Caco-2 (cell line): ENCODE results near the gene MINK1. TPM values are rescaled to one million over a fixed set of nuclear protein-coding genes. Genes with fewer than 3 reads are reported as not detected.

Experiments used
- BruUV-seq: library from RNA; stranded (reverse); fragments of 400-500 nt; replicated peaks from 2 replicates; lab custom pipeline; 2021; lab: Mats Ljungman, UMichigan
- CTCF ChIA-PET: fragments of 300-600 bp; sonication (Branson Sonifier 250); formaldehyde crosslinking; loops from one replicate; lab custom pipeline; 2022; ENCODE audit warnings: antibody characterized with exemption; lab: Charles Lee
- POLR2A ChIA-PET: fragments of 300-600 bp; sonication (Branson Sonifier 250); formaldehyde crosslinking; loops from one replicate; lab custom pipeline; 2022; ENCODE audit warnings: antibody characterized with exemption; lab: Charles Lee
- DNase-seq, 2 experiments: peaks; one replicate each; pipeline versions ENCODE4 v3.0.0 to v3.0.0-alpha.2; 2020 to 2022
- H3K27me3 ChIP-seq: replicated peaks from 2 replicates; pipeline ENCODE4 v1.6.0; 2011; ENCODE audit warnings: low read length; ENCODE audit not compliant: control insufficient read depth, insufficient read depth
- H3K36me3 ChIP-seq: 2 replicates; pipeline ENCODE4 v1.5.1; 2011; ENCODE audit warnings: low read length; ENCODE audit not compliant: control insufficient read depth, insufficient read depth
- H3K4me1 ChIP-seq: fragments of 250-450 bp; sonication (Bioruptor Pico); 2 replicates; pipeline ENCODE4 v1.5.1; 2020; ENCODE audit warnings: mild to moderate bottlenecking
- H3K4me3 ChIP-seq: 2 replicates; pipeline ENCODE4 v1.5.1; 2011; ENCODE audit warnings: low read depth, mild to moderate bottlenecking, control low read depth, low read length
- H3K9me3 ChIP-seq: fragments of 250-450 bp; sonication (Bioruptor Pico); 2 replicates; pipeline ENCODE4 v1.5.1; 2020; ENCODE audit warnings: mild to moderate bottlenecking, moderate library complexity
- H3K27ac Mint-ChIP-seq: one replicate; pipeline ENCODE4 v1.8.0; 2022; ENCODE audit warnings: mixed read lengths; ENCODE audit not compliant: unreplicated experiment
- H3K27me3 Mint-ChIP-seq: one replicate; pipeline ENCODE4 v1.8.0; 2022; ENCODE audit warnings: mixed read lengths; ENCODE audit not compliant: insufficient read depth, unreplicated experiment
- H3K36me3 Mint-ChIP-seq: one replicate; pipeline ENCODE4 v1.8.0; 2022; ENCODE audit warnings: mild to moderate bottlenecking, mixed read lengths; ENCODE audit not compliant: insufficient read depth, unreplicated experiment
- H3K4me1 Mint-ChIP-seq: one replicate; pipeline ENCODE4 v1.8.0; 2022; ENCODE audit warnings: low read depth, mixed read lengths; ENCODE audit not compliant: unreplicated experiment
- H3K4me3 Mint-ChIP-seq: one replicate; pipeline ENCODE4 v1.8.0; 2022; ENCODE audit warnings: mild to moderate bottlenecking, moderate library complexity, mixed read lengths; ENCODE audit not compliant: unreplicated experiment
- H3K9me3 Mint-ChIP-seq: one replicate; pipeline ENCODE4 v1.8.0; 2022; ENCODE audit warnings: mixed read lengths; ENCODE audit not compliant: unreplicated experiment
- intact Hi-C: fragments of 100-400 bp; cut with micrococcal nuclease; formaldehyde crosslinking; loops from one replicate; pipeline ENCODE4 v1.10.0; 2022; ENCODE audit not compliant: unreplicated experiment
- total RNA-seq: library from RNA; stranded (reverse); gene quantifications from 2 replicates; pipeline ENCODE4 v1.2.3, GENCODE V29; 2022
- TF ChIP-seq, protein P1 (sequence below), 2 experiments: fragments of 200-600 bp in 1 of 2; IDR thresholded peaks; 1 replicate in 1 of 2; 2 replicates in 1 of 2; pipeline versions ENCODE4 v1.5.1 to v1.8.0; 2011 to 2022; ENCODE audit warnings: antibody characterized with exemption in 1 of 2, control low read depth in 1 of 2, inconsistent platforms in 1 of 2, low read depth in 1 of 2, low read length in 1 of 2, mild to moderate bottlenecking in 1 of 2, moderate library complexity in 1 of 2; ENCODE audit not compliant: insufficient read depth in 1 of 2, severe bottlenecking in 1 of 2, unreplicated experiment in 1 of 2

MINK1 gene
- total RNA-seq, 1 experiment from 2014 or later, result 47.7 TPM

- Mint-ChIP-seq H3K4me3 (no peak overlapping the region), H3K27me3 (no peaks in the 10 kb centered on the region), H3K27ac (no peak overlapping the region), H3K4me1 (peaks cover 18% of the 10 kb centered on the region), H3K36me3 (peaks cover 18% of the 10 kb centered on the region), H3K9me3 (no peaks in the 10 kb centered on the region)
- Histone ChIP-seq H3K9me3 (no peaks in the 10 kb centered on the region), H3K4me1 (peaks cover 9% of the 10 kb centered on the region), H3K4me3 (no peak overlapping the region), H3K36me3 (no peaks in the 10 kb centered on the region), H3K27me3 (no peaks in the 10 kb centered on the region)
- TF ChIP-seq, protein P1, sequence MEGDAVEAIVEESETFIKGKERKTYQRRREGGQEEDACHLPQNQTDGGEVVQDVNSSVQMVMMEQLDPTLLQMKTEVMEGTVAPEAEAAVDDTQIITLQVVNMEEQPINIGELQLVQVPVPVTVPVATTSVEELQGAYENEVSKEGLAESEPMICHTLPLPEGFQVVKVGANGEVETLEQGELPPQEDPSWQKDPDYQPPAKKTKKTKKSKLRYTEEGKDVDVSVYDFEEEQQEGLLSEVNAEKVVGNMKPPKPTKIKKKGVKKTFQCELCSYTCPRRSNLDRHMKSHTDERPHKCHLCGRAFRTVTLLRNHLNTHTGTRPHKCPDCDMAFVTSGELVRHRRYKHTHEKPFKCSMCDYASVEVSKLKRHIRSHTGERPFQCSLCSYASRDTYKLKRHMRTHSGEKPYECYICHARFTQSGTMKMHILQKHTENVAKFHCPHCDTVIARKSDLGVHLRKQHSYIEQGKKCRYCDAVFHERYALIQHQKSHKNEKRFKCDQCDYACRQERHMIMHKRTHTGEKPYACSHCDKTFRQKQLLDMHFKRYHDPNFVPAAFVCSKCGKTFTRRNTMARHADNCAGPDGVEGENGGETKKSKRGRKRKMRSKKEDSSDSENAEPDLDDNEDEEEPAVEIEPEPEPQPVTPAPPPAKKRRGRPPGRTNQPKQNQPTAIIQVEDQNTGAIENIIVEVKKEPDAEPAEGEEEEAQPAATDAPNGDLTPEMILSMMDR (IDR thresholded peaks at IDR 0.05; ENCODE audit: insufficient read depth in 1 of 2, low read depth in 1 of 2, low read length in 1 of 2, severe bottlenecking in 1 of 2, unreplicated experiment in 1 of 2), result no peak
- BruUV-seq, result no TSS peak
- DNase-seq, result no peak
- intact Hi-C loops, result no loop called here
- ChIA-PET POLR2A (interaction anchor here (0.6 kb wide), 1 partner anchor 52 kb away, joined by 4 read pairs; no protein-coding TSS in a partner anchor), CTCF (no interaction called here)
Observed at GRCh38 chr17:4858882-4859260, 25.7 kb downstream of the MINK1 start.

GRCh38 chr17:4859816-4860625 lies 26.9 kb downstream of the MINK1 start:
- POLR2A ChIA-PET, result interaction anchor here (0.6 kb wide), 1 partner anchor 54 kb away, joined by 4 read pairs; no protein-coding TSS in a partner anchor
- no peak overlapping the region for H3K4me3 Mint-ChIP-seq
- no peaks in the 10 kb centered on the region for H3K9me3 ChIP-seq
- TF ChIP-seq, protein P1 (IDR thresholded peaks at IDR 0.05; ENCODE audit: insufficient read depth in 1 of 2, low read depth in 1 of 2, low read length in 1 of 2, severe bottlenecking in 1 of 2, unreplicated experiment in 1 of 2), result no peak
- no peaks in the 10 kb centered on the region for H3K9me3 Mint-ChIP-seq
- DNase-seq, result no peak
- no peaks in the 10 kb centered on the region for H3K36me3 ChIP-seq
- H3K27me3 Mint-ChIP-seq, result no peaks in the 10 kb centered on the region
- intact Hi-C loops, result no loop called here
- no peaks in the 10 kb centered on the region for H3K4me1 ChIP-seq
- CTCF ChIA-PET, result no interaction called here
- peak overlapping the region; percentile 58 for H3K27ac Mint-ChIP-seq
- no TSS peak for BruUV-seq
- peaks cover 8% of the 10 kb centered on the region for H3K4me1 Mint-ChIP-seq
- peaks cover 11% of the 10 kb centered on the region for H3K36me3 Mint-ChIP-seq
- H3K27me3 ChIP-seq, result no peaks in the 10 kb centered on the region
- H3K4me3 ChIP-seq, result no peak overlapping the region

- Histone ChIP-seq H3K9me3 (no peaks in the 10 kb centered on the region), H3K36me3 (no peaks in the 10 kb centered on the region), H3K4me1 (no peaks in the 10 kb centered on the region), H3K27me3 (no peaks in the 10 kb centered on the region), H3K4me3 (no peak overlapping the region)
- CTCF ChIA-PET, result no interaction called here
- BruUV-seq, result no TSS peak
- intact Hi-C loops, result no loop called here
- no peak overlapping the region for H3K4me3 Mint-ChIP-seq
- TF ChIP-seq, protein P1 (IDR thresholded peaks at IDR 0.05; ENCODE audit: insufficient read depth in 1 of 2, low read depth in 1 of 2, low read length in 1 of 2, severe bottlenecking in 1 of 2, unreplicated experiment in 1 of 2), result no peak
- H3K27me3 Mint-ChIP-seq, result no peaks in the 10 kb centered on the region
- H3K4me1 Mint-ChIP-seq, result peaks cover 8% of the 10 kb centered on the region
- DNase-seq, result no peak
- peaks cover 11% of the 10 kb centered on the region for H3K36me3 Mint-ChIP-seq
- POLR2A ChIA-PET, result no interaction called here
- H3K9me3 Mint-ChIP-seq, result no peaks in the 10 kb centered on the region
- no peak overlapping the region for H3K27ac Mint-ChIP-seq
Observed at GRCh38 chr17:4860651-4861050, 27.5 kb downstream of the MINK1 start.
